DOHH2 (cell line): Measurements from ENCODE around the gene CARMIL1.

Source experiments
- H3F3A ChIP-seq: fragments of 200-600 bp; sonication (generic), shearing (Covaris generic); 2 replicates; pipeline ENCODE4 v1.6.0; 2016; ENCODE audit warnings: antibody characterized with exemption, mild to moderate bottlenecking; ENCODE audit not compliant: control insufficient read depth, insufficient read depth
- H3K27ac ChIP-seq: fragments of 200-600 bp; sonication (generic); 2 replicates; pipeline ENCODE4 v1.5.1; 2014; ENCODE audit warnings: low read depth, mild to moderate bottlenecking, low read length, moderate library complexity
- H3K27me3 ChIP-seq: fragments of 200-600 bp; sonication (generic); 2 replicates; pipeline ENCODE4 v1.6.1; 2014; ENCODE audit warnings: mild to moderate bottlenecking, low read length, mixed read lengths; ENCODE audit not compliant: control insufficient read depth
- H3K36me3 ChIP-seq: fragments of 200-600 bp; sonication (generic); 2 replicates; pipeline ENCODE4 v1.6.1; 2014; ENCODE audit warnings: mild to moderate bottlenecking, low read length, moderate library complexity, mixed read lengths; ENCODE audit not compliant: control insufficient read depth
- H3K4me1 ChIP-seq: fragments of 200-600 bp; sonication (generic); 2 replicates; pipeline ENCODE4 v1.6.1; 2014; ENCODE audit warnings: mild to moderate bottlenecking, low read length, mixed read lengths; ENCODE audit not compliant: control insufficient read depth
- H3K4me2 ChIP-seq: fragments of 200-600 bp; sonication (generic); 2 replicates; pipeline ENCODE4 v1.6.0; 2014; ENCODE audit warnings: mild to moderate bottlenecking, low read length, moderate library complexity
- H3K4me3 ChIP-seq: fragments of 200-600 bp; sonication (generic); 2 replicates; pipeline ENCODE4 v1.5.1; 2014; ENCODE audit warnings: mild to moderate bottlenecking, low read length, mixed read lengths
- H3K79me2 ChIP-seq: fragments of 200-600 bp; sonication (generic); 2 replicates; pipeline ENCODE4 v1.6.1; 2014; ENCODE audit warnings: mild to moderate bottlenecking, low read length, mixed read lengths; ENCODE audit not compliant: control insufficient read depth
- H3K9me2 ChIP-seq: fragments of 200-600 bp; sonication (generic); replicated peaks from 2 replicates; pipeline ENCODE4 v1.6.1; 2014; ENCODE audit warnings: mild to moderate bottlenecking, low read length, mixed read lengths; ENCODE audit not compliant: control insufficient read depth
- H3K9me3 ChIP-seq: fragments of 200-600 bp; sonication (generic); 2 replicates; pipeline ENCODE4 v1.6.1; 2014; ENCODE audit warnings: antibody characterized with exemption, low read length, mixed read lengths; ENCODE audit not compliant: control insufficient read depth, insufficient read depth
- H4K20me1 ChIP-seq: fragments of 200-600 bp; sonication (generic); 2 replicates; pipeline ENCODE4 v1.6.0; 2014; ENCODE audit warnings: low read depth, mild to moderate bottlenecking, antibody characterized with exemption, low read length, moderate library complexity; ENCODE audit not compliant: control insufficient read depth, insufficient read depth
- EZH2phosphoT487 ChIP-seq: fragments of 200-600 bp; sonication (generic); IDR thresholded peaks from 2 replicates; pipeline ENCODE4 v1.6.1; 2017; ENCODE audit warnings: borderline replicate concordance, mild to moderate bottlenecking, antibody characterized with exemption, low read length, moderate library complexity, mixed read lengths
- TF ChIP-seq, protein P1 (sequence below): fragments of 200-600 bp; sonication (generic); IDR thresholded peaks from one replicate; pipeline ENCODE4 v1.5.1; 2014; ENCODE audit warnings: antibody characterized with exemption, mild to moderate bottlenecking, low read depth, low read length; ENCODE audit not compliant: poor library complexity, severe bottlenecking

The CARMIL1 gene

DNA sequence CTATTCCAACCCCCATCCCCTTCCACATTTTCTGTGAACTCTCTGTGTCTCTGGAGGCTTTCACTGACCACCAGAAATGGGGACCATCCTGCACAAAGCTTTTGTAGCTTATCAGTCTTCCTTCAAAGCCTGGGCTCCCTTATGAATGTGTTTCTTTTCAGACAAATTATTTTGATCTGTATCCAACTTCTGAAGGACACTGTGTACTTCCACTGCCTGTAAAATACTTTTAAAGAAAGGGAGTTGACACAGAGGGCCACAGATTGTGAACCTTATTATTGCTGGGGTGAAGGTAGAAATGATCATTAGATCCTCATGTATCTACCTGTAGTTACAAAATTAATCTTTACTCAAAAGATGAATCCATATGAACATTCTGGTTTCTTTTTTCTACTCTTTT, 135.6 kb downstream of the CARMIL1 start:
- H3K4me2 ChIP-seq: no peak overlapping the region
- H3K4me1 ChIP-seq: peaks cover 39% of the 10 kb centered on the region
- H3K79me2 ChIP-seq: peaks cover 7% of the 10 kb centered on the region
- H3K27ac ChIP-seq: no peak overlapping the region
- no peaks in the 10 kb centered on the region for H3K27me3 ChIP-seq
- H3F3A ChIP-seq: no peaks in the 10 kb centered on the region
- H3K4me3 ChIP-seq: no peak overlapping the region
- no peaks in the 10 kb centered on the region for H3K36me3 ChIP-seq
- H4K20me1 ChIP-seq: no peaks in the 10 kb centered on the region
- no peak for TF ChIP-seq EZH2phosphoT487
- TF ChIP-seq, protein P1, sequence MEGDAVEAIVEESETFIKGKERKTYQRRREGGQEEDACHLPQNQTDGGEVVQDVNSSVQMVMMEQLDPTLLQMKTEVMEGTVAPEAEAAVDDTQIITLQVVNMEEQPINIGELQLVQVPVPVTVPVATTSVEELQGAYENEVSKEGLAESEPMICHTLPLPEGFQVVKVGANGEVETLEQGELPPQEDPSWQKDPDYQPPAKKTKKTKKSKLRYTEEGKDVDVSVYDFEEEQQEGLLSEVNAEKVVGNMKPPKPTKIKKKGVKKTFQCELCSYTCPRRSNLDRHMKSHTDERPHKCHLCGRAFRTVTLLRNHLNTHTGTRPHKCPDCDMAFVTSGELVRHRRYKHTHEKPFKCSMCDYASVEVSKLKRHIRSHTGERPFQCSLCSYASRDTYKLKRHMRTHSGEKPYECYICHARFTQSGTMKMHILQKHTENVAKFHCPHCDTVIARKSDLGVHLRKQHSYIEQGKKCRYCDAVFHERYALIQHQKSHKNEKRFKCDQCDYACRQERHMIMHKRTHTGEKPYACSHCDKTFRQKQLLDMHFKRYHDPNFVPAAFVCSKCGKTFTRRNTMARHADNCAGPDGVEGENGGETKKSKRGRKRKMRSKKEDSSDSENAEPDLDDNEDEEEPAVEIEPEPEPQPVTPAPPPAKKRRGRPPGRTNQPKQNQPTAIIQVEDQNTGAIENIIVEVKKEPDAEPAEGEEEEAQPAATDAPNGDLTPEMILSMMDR: no peak
- no peaks in the 10 kb centered on the region for H3K9me2 ChIP-seq
- peaks cover 5% of the 10 kb centered on the region; the same call in 1 of the 2 replicates for H3K9me3 ChIP-seq

DNA sequence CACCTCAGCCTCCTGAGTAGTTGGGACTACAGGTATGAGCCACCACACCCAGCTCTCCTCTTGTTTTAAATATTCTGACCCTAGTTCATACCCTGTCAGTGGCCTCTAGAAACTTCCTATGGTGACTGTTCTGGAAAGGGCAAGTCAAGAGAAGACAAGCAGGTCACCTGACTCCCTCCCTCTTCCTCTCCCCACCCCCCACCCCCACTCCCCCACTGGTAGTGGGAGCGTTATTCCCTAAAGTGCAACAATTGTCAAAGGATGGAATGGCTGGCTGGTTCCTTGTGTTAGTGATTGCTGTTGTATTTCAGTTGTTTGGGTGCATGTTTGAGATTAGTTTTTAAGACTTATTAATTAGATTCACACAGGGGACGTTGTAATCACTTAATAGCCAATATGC, 136.1 kb downstream of the CARMIL1 start:
- Histone ChIP-seq H3K27me3 (no peaks in the 10 kb centered on the region), H3K79me2 (peaks cover 7% of the 10 kb centered on the region), H3K4me2 (no peak overlapping the region), H3F3A (no peaks in the 10 kb centered on the region), H3K36me3 (peaks cover 2% of the 10 kb centered on the region; the same call in 1 of the 2 replicates), H3K27ac (no peak overlapping the region), H3K9me2 (no peaks in the 10 kb centered on the region), H3K4me3 (no peak overlapping the region), H4K20me1 (no peaks in the 10 kb centered on the region), H3K9me3 (peaks cover 10% of the 10 kb centered on the region; the same call in 1 of the 2 replicates), H3K4me1 (peaks cover 37% of the 10 kb centered on the region)
- TF ChIP-seq EZH2phosphoT487: no peak
- TF ChIP-seq, protein P1: no peak

- Histone ChIP-seq H3K79me2 (peaks cover 7% of the 10 kb centered on the region), H3K4me2 (no peak overlapping the region), H3K9me2 (no peaks in the 10 kb centered on the region), H3K27me3 (no peaks in the 10 kb centered on the region), H3K9me3 (peaks cover 10% of the 10 kb centered on the region; the same call in 1 of the 2 replicates), H3K27ac (no peak overlapping the region), H3F3A (no peaks in the 10 kb centered on the region), H3K36me3 (peaks cover 2% of the 10 kb centered on the region; the same call in 1 of the 2 replicates), H3K4me3 (no peak overlapping the region), H4K20me1 (no peaks in the 10 kb centered on the region), H3K4me1 (peaks cover 36% of the 10 kb centered on the region)
- TF ChIP-seq, protein P1: no peak
- TF ChIP-seq EZH2phosphoT487: no peak
Observed at GRCh38 chr6:25415701-25416100, 136.5 kb downstream of the CARMIL1 start.
